Activated CD8-positive, alpha-beta T cell treated with anti-CD3 and anti-CD28 coated beads for 36 hours (primary cell): Measurements from ENCODE around the gene PATJ. TPM values are rescaled to one million over a fixed set of nuclear protein-coding genes. Genes with fewer than 3 reads are reported as not detected.
"Not testable (repeated sequence)": the region's sequence is repeated elsewhere in the genome, so short reads cannot be mapped to it uniquely, and the experiment has no call there.

Source experiments
- ATAC-seq: fragments of 200-7000 bp; cut with Tn5 transposase; one replicate; pipeline ENCODE4 v1.10.0; 2021; ENCODE audit warnings: mild to moderate bottlenecking, moderate library complexity
- CTCF ChIA-PET: fragments of 350-600 bp; sonication (Branson Sonifier 250); formaldehyde crosslinking; loops from one replicate; lab custom pipeline; 2021; ENCODE audit warnings: antibody characterized with exemption; lab: Charles Lee
- POLR2A ChIA-PET: fragments of 350-600 bp; sonication (Branson Sonifier 250); formaldehyde crosslinking; loops from one replicate; lab custom pipeline; 2021; ENCODE audit warnings: antibody characterized with exemption; lab: Charles Lee
- DNase-seq: peaks from one replicate; pipeline ENCODE4 v3.0.0-alpha.2; 2020
- H3K27ac Mint-ChIP-seq: one replicate; pipeline ENCODE4 v1.8.0; 2021; ENCODE audit warnings: mild to moderate bottlenecking, mixed read lengths
- H3K27me3 Mint-ChIP-seq: one replicate; pipeline ENCODE4 v1.8.0; 2021; ENCODE audit warnings: mixed read lengths
- H3K36me3 Mint-ChIP-seq: one replicate; pipeline ENCODE4 v1.8.0; 2021; ENCODE audit warnings: low read depth, mixed read lengths
- H3K4me1 Mint-ChIP-seq: one replicate; pipeline ENCODE4 v1.8.0; 2021; ENCODE audit warnings: low read depth, mixed read lengths
- H3K4me3 Mint-ChIP-seq: one replicate; pipeline ENCODE4 v1.8.0; 2021; ENCODE audit warnings: mild to moderate bottlenecking, moderate library complexity, mixed read lengths
- H3K9me3 Mint-ChIP-seq: one replicate; pipeline ENCODE4 v1.8.0; 2021; ENCODE audit warnings: mixed read lengths
- CTCF ChIP-seq: fragments of 200-600 bp; IDR thresholded peaks from one replicate; pipeline ENCODE4 v1.8.0; 2022; ENCODE audit warnings: antibody characterized with exemption, mild to moderate bottlenecking
- intact Hi-C: fragments of 100-400 bp; cut with micrococcal nuclease; formaldehyde crosslinking; loops from one replicate; pipeline ENCODE4 v1.10.0; 2022
- total RNA-seq, 2 experiments: library from RNA; stranded (reverse); gene quantifications; one replicate each; pipeline ENCODE4 v1.2.3, GENCODE V29; 2021

Gene PATJ
- total RNA-seq, 2 experiments from 2014 or later: 8.1 to 9.2 TPM

- no peak for TF ChIP-seq CTCF
- peaks cover 14% of the 10 kb centered on the region for H3K36me3 Mint-ChIP-seq
- peak within 1 kb of the TSS; percentile 100 for H3K27ac Mint-ChIP-seq
- CTCF ChIA-PET: no interaction called here
- H3K4me3 Mint-ChIP-seq: peak within 1 kb of the TSS; percentile 97
- DNase-seq (peak; percentile 91), ATAC-seq (peak; percentile 95)
- intact Hi-C loops: loop anchor here (2.0 kb wide), 1 partner anchor 58 kb away; no protein-coding TSS in a partner anchor
- H3K4me1 Mint-ChIP-seq: peaks cover 17% of the 10 kb centered on the region
- H3K27me3 Mint-ChIP-seq: no peaks in the 10 kb centered on the region
- H3K9me3 Mint-ChIP-seq: no peaks in the 10 kb centered on the region
- POLR2A ChIA-PET: interaction anchor here (0.6 to 1.0 kb wide), 5 partner anchors 13 to 53 kb away, joined by 3 to 6 read pairs (median 3); partner anchors contain the start of gene PATJ
Measured at GRCh38 chr1:61724813-61725694, 17.2 kb upstream of the PATJ start, which contains the start of gene TM2D1. Gene TM2D1 (minus strand): TSS chr1:61725141. CDS start chr1:61725120, 21 bp downstream.

GRCh38 chr1:61727544-61727943 lies 14.7 kb upstream of the PATJ start:
- intact Hi-C loops: no loop called here
- Mint-ChIP-seq H3K4me3 (no peak overlapping the region), H3K27me3 (no peaks in the 10 kb centered on the region), H3K4me1 (peaks cover 12% of the 10 kb centered on the region), H3K9me3 (no peaks in the 10 kb centered on the region), H3K27ac (no peak overlapping the region), H3K36me3 (peaks cover 12% of the 10 kb centered on the region)
- ChIA-PET POLR2A (no interaction called here), CTCF (no interaction called here)
- DNase-seq (no peak), ATAC-seq (no peak)
- TF ChIP-seq CTCF: no peak

- H3K4me1 Mint-ChIP-seq, H3K36me3 Mint-ChIP-seq, CTCF ChIA-PET, ATAC-seq, H3K9me3 Mint-ChIP-seq, DNase-seq, H3K27me3 Mint-ChIP-seq, intact Hi-C loops, POLR2A ChIA-PET, H3K27ac Mint-ChIP-seq, H3K4me3 Mint-ChIP-seq: not testable (repeated sequence)
Measured at GRCh38 chr1:61730679-61731078, 11.6 kb upstream of the PATJ start.

GRCh38 chr1:61732726-61733125 lies 9.6 kb upstream of the PATJ start:
- Mint-ChIP-seq H3K9me3 (no peaks in the 10 kb centered on the region), H3K4me1 (peaks cover 3% of the 10 kb centered on the region), H3K27me3 (no peaks in the 10 kb centered on the region), H3K4me3 (no peak overlapping the region), H3K27ac (no peak overlapping the region), H3K36me3 (no peaks in the 10 kb centered on the region)
- ATAC-seq (no peak), DNase-seq (no peak)
- POLR2A ChIA-PET: no interaction called here
- CTCF ChIA-PET: interaction anchor here (0.7 kb wide), 1 partner anchor 1560 kb away, joined by 4 read pairs; no protein-coding TSS in a partner anchor
- TF ChIP-seq CTCF: no peak
- intact Hi-C loops: no loop called here

- peak overlapping the region; percentile 93 for H3K4me3 Mint-ChIP-seq
- ChIA-PET POLR2A (interaction anchor here (1.0 kb wide), 1 partner anchor 16 kb away, joined by 3 read pairs; the partner anchor contains the start of gene TM2D1), CTCF (no interaction called here)
- no peaks in the 10 kb centered on the region for H3K36me3 Mint-ChIP-seq
- peaks cover 14% of the 10 kb centered on the region for H3K4me1 Mint-ChIP-seq
- H3K27me3 Mint-ChIP-seq: no peaks in the 10 kb centered on the region
- H3K9me3 Mint-ChIP-seq: no peaks in the 10 kb centered on the region
- ATAC-seq: no peak
- no peak for DNase-seq
- TF ChIP-seq CTCF: no peak
- H3K27ac Mint-ChIP-seq: peak overlapping the region; percentile 92
- intact Hi-C loops: no loop called here
Measured at GRCh38 chr1:61740751-61741700, 1.3 kb upstream of the PATJ start.
